CD4-positive, CD25-positive, alpha-beta regulatory T cell (primary cell): ENCODE results near the gene ABCC4. TPM values are rescaled to one million over a fixed set of nuclear protein-coding genes. Genes with fewer than 3 reads are reported as not detected.

ENCODE experiments used
- ATAC-seq, 2 donors: fragments of 150-1000 bp; cut with Tn5 transposase; one replicate each; pipeline ENCODE4 v1.10.0; 2021; ENCODE audit warnings: low read depth in 2 of 2, moderate number of reproducible peaks in 2 of 2, moderate library complexity in 1 of 2
- DNase-seq, 3 donors: peaks; one replicate each; pipeline versions ENCODE4 v3.0.0 to v3.0.0-alpha.2; 2012 to 2022; ENCODE audit warnings: mixed read lengths in 1 of 3
- H3K27ac ChIP-seq: one replicate; pipeline ENCODE4 v1.7.0; 2013; ENCODE audit warnings: mild to moderate bottlenecking, low read length; ENCODE audit not compliant: insufficient read depth, poor library complexity, severe bottlenecking
- H3K27me3 ChIP-seq: one replicate; pipeline ENCODE4 v1.7.0; 2013; ENCODE audit warnings: low read length; ENCODE audit not compliant: control insufficient read depth, insufficient read depth
- H3K36me3 ChIP-seq: one replicate; pipeline ENCODE4 v1.7.0; 2013; ENCODE audit warnings: mild to moderate bottlenecking, low read length, moderate library complexity; ENCODE audit not compliant: control insufficient read depth, insufficient read depth
- H3K4me1 ChIP-seq: 2 replicates; pipeline ENCODE4 v1.7.0; 2013; ENCODE audit warnings: mild to moderate bottlenecking, low read length; ENCODE audit not compliant: insufficient read depth, control insufficient read depth, poor library complexity, severe bottlenecking
- H3K4me3 ChIP-seq: one replicate; pipeline ENCODE4 v1.7.0; 2013; ENCODE audit warnings: low read depth, mild to moderate bottlenecking, low read length, moderate library complexity
- H3K9me3 ChIP-seq, 2 experiments: 1 replicate in 1 of 2; 2 replicates in 1 of 2; pipeline ENCODE4 v1.7.0; 2013; ENCODE audit warnings: low read length in 2 of 2, mild to moderate bottlenecking in 1 of 2, moderate library complexity in 1 of 2; ENCODE audit not compliant: control insufficient read depth in 2 of 2
- H3K27ac Mint-ChIP-seq, 3 donors: one replicate each; pipeline ENCODE4 v1.8.0; 2020 to 2022; ENCODE audit warnings: mild to moderate bottlenecking in 3 of 3, mixed read lengths in 3 of 3, moderate library complexity in 2 of 3
- H3K27me3 Mint-ChIP-seq: one replicate; pipeline ENCODE4 v1.8.0; 2022; ENCODE audit warnings: mild to moderate bottlenecking, mixed read lengths
- H3K36me3 Mint-ChIP-seq: one replicate; pipeline ENCODE4 v1.8.0; 2020; ENCODE audit warnings: mixed read lengths
- H3K4me1 Mint-ChIP-seq, 4 donors: one replicate each; pipeline ENCODE4 v1.8.0; 2020 to 2022; ENCODE audit warnings: mixed read lengths in 4 of 4, mild to moderate bottlenecking in 1 of 4
- H3K4me3 Mint-ChIP-seq, 4 donors: one replicate each; pipeline ENCODE4 v1.8.0; 2020 to 2022; ENCODE audit warnings: mild to moderate bottlenecking in 4 of 4, mixed read lengths in 4 of 4, moderate library complexity in 3 of 4
- H3K9me3 Mint-ChIP-seq, 7 donors: one replicate each; pipeline ENCODE4 v1.8.0; 2020 to 2022; ENCODE audit warnings: mixed read lengths in 7 of 7, mild to moderate bottlenecking in 3 of 7, moderate library complexity in 2 of 7
- polyA plus RNA-seq, 4 donors: library from polyadenylated mRNA; unstranded; fragments of 300-500 nt; fragmentation: Illumina TruSeq; gene quantifications; one replicate each; pipeline ENCODE4 v1.2.3, GENCODE V29; 2021
- total RNA-seq: library from RNA; stranded (reverse); gene quantifications from one replicate; pipeline ENCODE4 v1.2.3, GENCODE V29; 2022

ABCC4 gene
- total and polyA plus RNA-seq, 5 donors from 2014 or later, result 3.9 to 13.2 (median 6.8) TPM

DNA sequence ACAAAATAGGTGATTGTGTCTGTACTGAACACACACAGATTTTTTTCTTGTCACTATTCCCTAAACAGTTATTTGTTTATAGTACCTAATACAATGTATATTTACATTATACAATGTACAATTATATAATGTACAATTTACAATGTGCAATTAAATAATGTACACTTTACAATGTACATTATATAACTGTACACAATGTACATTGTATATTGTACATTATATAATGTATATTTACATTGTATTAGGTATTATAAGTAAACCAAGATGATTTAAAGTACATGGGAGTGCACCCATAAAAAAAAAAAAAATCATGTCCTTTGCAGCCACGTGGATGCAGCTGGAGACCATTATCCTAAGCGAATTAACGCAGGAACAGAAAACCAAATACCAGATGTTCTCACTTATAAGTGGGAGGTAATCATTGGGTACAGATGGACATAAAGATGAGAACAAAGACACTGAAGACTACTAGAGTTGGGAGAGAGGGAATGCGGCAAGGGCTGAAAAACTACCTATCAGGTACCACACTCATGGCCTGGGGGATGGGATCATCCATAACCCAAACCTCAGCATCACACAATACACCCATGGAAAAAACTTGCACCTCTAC is 68.1 kb downstream of the ABCC4 start:
- no peak overlapping the region for H3K27ac Mint-ChIP-seq
- H3K36me3 Mint-ChIP-seq, result peaks cover 35% of the 10 kb centered on the region

DNA sequence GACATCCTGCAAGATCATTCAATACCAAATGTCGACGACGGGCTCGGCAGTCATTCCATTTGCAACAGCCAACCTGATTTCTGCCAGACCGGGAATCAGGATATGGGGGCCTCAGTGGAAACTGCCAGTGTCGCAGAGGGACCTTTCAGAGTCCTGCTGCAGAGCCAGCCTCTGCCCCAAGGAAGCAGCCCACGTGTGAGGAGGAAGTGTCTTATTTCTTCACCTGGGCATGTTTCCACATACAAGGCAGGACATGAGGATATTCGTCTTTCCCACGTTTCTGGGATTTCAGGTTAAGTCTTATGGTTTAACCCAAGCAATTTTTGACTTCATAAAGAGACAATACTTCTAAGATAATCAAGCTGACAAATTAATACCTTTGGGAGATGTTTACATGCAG is 69.9 kb downstream of the ABCC4 start:
- ATAC-seq (no peak), DNase-seq (no peak)
- H3K27ac Mint-ChIP-seq, result no peak overlapping the region
- H3K4me1 ChIP-seq, result no peaks in the 10 kb centered on the region
- H3K9me3 ChIP-seq, result no peaks in the 10 kb centered on the region
- H3K27me3 Mint-ChIP-seq, result no peaks in the 10 kb centered on the region
- H3K36me3 Mint-ChIP-seq, result peaks cover 22% of the 10 kb centered on the region
- H3K4me3 ChIP-seq, result no peak overlapping the region
- peaks cover 4 to 16% (median 15%) of the 10 kb centered on the region in 4 donors for H3K4me1 Mint-ChIP-seq
- H3K27me3 ChIP-seq, result no peaks in the 10 kb centered on the region
- H3K4me3 Mint-ChIP-seq, result no peak overlapping the region
- no peaks in the 10 kb centered on the region for H3K9me3 Mint-ChIP-seq
- H3K36me3 ChIP-seq, result no peaks in the 10 kb centered on the region
- no peak overlapping the region for H3K27ac ChIP-seq

More for the DNA sequence above, 68.1 kb downstream of the ABCC4 start:
- no peaks in the 10 kb centered on the region for H3K36me3 ChIP-seq
- H3K4me1 Mint-ChIP-seq, result peaks cover 0 to 7% (median 4%) of the 10 kb centered on the region in 4 donors
- H3K4me1 ChIP-seq, result no peaks in the 10 kb centered on the region
- H3K27ac ChIP-seq, result no peak overlapping the region
- H3K27me3 ChIP-seq, result no peaks in the 10 kb centered on the region
- no peaks in the 10 kb centered on the region for H3K9me3 ChIP-seq
- no peak overlapping the region for H3K4me3 Mint-ChIP-seq
- H3K27me3 Mint-ChIP-seq, result no peaks in the 10 kb centered on the region
- ATAC-seq, result no peak
- H3K4me3 ChIP-seq, result no peak overlapping the region
- DNase-seq, result no peak
- H3K9me3 Mint-ChIP-seq, result no peaks in the 10 kb centered on the region

DNA sequence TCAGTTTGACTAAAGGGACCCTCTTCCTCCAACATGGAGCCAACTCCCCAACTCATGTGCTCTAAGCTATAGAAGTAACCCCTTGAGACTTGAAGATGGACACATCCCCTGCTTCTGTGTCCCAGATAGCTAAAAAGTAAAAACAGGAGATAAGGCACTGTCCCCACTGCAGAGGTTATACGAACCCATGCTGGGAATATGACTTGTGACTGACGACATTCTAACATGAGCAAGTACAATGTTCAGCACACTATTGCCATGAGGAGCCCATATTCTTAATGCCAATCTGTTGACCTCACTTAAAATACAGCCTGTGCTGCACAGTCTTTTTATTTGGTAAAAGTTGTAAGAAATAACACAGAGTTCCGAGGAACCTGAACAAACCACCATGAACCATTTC is 71.4 kb downstream of the ABCC4 start:
- peaks cover 14% of the 10 kb centered on the region for H3K36me3 Mint-ChIP-seq
- no peak for ATAC-seq
- no peak overlapping the region for H3K4me3 ChIP-seq
- no peaks in the 10 kb centered on the region for H3K4me1 ChIP-seq
- H3K9me3 Mint-ChIP-seq, result peaks cover 0 to 1% (median 0%) of the 10 kb centered on the region in 7 donors
- H3K27me3 Mint-ChIP-seq, result no peaks in the 10 kb centered on the region
- peaks cover 4 to 16% (median 14%) of the 10 kb centered on the region in 4 donors for H3K4me1 Mint-ChIP-seq
- H3K27ac ChIP-seq, result no peak overlapping the region
- no peaks in the 10 kb centered on the region for H3K36me3 ChIP-seq
- no peak overlapping the region for H3K27ac Mint-ChIP-seq
- DNase-seq, result no peak
- H3K27me3 ChIP-seq, result no peaks in the 10 kb centered on the region
- H3K9me3 ChIP-seq, result no peaks in the 10 kb centered on the region
- no peak overlapping the region for H3K4me3 Mint-ChIP-seq

DNA sequence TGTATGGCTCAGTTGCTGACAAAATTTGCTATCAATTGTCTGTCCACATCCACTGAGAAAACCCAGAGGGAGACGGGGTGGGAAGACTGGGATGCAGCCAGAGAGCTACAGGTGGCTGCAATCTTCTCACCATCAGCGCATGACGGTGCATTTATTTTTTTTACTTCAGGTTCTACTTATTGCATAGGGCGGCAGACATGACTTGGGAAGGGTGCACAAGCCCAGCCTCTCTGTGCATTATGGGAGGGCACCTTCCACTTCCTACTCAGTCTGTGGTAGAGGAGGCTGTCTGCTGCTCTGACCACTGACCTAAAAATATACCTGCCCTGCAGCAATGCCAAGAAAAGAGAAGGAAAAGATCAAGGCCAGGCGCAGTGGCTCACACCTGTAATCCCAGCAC is 73.1 kb downstream of the ABCC4 start:
- H3K27ac ChIP-seq, result no peak overlapping the region
- H3K4me3 Mint-ChIP-seq, result no peak overlapping the region
- no peak overlapping the region for H3K4me3 ChIP-seq

DNA sequence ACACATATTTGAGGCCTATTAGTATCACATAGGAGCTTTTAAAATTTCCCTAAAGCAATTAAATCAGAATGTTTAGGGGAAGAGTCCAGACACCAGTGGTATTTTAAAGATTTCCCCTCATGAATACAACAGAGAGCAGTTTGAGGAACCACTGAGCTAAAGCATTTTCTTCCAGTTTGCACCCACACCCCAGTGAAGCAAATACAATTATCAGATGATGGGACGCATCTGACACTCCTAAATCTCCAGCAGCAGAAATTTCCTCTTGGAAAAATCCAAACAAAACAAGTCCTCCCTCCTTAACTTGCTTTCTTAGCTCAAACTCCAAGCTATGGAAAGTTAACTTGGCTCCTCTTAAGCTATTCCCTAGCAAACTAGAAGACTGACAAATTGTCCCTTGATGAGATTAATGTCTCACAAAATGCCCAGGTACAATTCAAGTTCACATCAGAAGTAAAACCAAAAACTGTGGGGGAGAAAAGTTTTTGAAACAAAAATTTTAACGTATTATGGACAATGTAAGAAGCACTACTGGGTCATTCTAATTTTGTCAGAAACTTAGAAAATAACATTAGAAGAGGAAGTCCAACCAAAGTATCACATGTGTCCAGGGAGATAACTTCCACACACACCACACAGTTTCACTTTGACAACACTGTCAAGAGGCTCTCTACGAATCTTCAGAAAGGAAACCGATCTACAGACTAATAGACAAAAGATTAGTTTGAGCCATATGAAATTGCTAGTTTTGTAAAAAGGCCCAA is 74.1 kb downstream of the ABCC4 start:
- no peaks in the 10 kb centered on the region for H3K27me3 ChIP-seq
- peak overlapping the region in 1 of 4 donors; percentile 27 for H3K4me3 Mint-ChIP-seq
- H3K4me3 ChIP-seq, result no peak overlapping the region
- no peaks in the 10 kb centered on the region for H3K36me3 ChIP-seq
- ATAC-seq, result no peak
- H3K9me3 ChIP-seq, result no peaks in the 10 kb centered on the region
- H3K9me3 Mint-ChIP-seq, result peaks cover 0 to 1% (median 0%) of the 10 kb centered on the region in 7 donors
- H3K4me1 ChIP-seq, result no peaks in the 10 kb centered on the region
- H3K27ac Mint-ChIP-seq, result peak overlapping the region in 2 of 3 donors; percentile 36 to 59
- peak in 1 of 3 donors; percentile 48 for DNase-seq
- H3K4me1 Mint-ChIP-seq, result peaks cover 4 to 16% (median 14%) of the 10 kb centered on the region in 4 donors
- H3K27me3 Mint-ChIP-seq, result no peaks in the 10 kb centered on the region
- peaks cover 16% of the 10 kb centered on the region for H3K36me3 Mint-ChIP-seq
- H3K27ac ChIP-seq, result no peak overlapping the region

More for the DNA sequence above, 73.1 kb downstream of the ABCC4 start:
- Histone ChIP-seq H3K9me3 (no peaks in the 10 kb centered on the region), H3K4me1 (no peaks in the 10 kb centered on the region), H3K36me3 (no peaks in the 10 kb centered on the region), H3K27me3 (no peaks in the 10 kb centered on the region)
- H3K4me1 Mint-ChIP-seq, result peaks cover 4 to 16% (median 14%) of the 10 kb centered on the region in 4 donors
- H3K36me3 Mint-ChIP-seq, result peaks cover 17% of the 10 kb centered on the region
- DNase-seq (no peak), ATAC-seq (no peak)
- H3K27me3 Mint-ChIP-seq, result no peaks in the 10 kb centered on the region
- peaks cover 0 to 1% (median 0%) of the 10 kb centered on the region in 7 donors for H3K9me3 Mint-ChIP-seq
- H3K27ac Mint-ChIP-seq, result peak overlapping the region in 1 of 3 donors; percentile 68

DNA sequence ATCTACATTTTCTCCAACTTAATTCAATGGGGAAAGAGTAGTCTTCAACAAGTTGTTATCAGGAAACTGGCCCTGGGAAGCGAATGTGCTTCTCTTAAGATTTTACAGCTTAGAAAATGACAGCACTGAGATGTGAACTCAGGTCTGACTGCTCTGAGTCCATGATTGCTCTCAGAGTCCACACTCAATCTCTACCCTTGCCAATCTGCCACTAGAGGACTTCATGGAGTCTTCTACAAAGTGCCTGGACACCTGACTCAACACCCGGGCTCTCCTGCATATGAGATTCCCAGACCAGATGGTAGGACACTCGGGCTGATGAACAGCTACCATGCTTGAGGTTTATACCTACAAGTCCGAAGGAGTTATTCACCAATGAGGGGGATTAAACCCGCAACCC is 74.8 kb downstream of the ABCC4 start:
- Mint-ChIP-seq H3K36me3 (peaks cover 13% of the 10 kb centered on the region), H3K4me3 (no peak overlapping the region), H3K4me1 (peaks cover 4 to 16% (median 14%) of the 10 kb centered on the region in 4 donors), H3K27me3 (no peaks in the 10 kb centered on the region), H3K9me3 (peaks cover 0 to 1% (median 0%) of the 10 kb centered on the region in 7 donors), H3K27ac (peak overlapping the region in 2 of 3 donors; percentile 36 to 59)
- ATAC-seq, result no peak
- DNase-seq, result no peak
- H3K4me3 ChIP-seq, result no peak overlapping the region
- H3K9me3 ChIP-seq, result no peaks in the 10 kb centered on the region
- no peaks in the 10 kb centered on the region for H3K36me3 ChIP-seq
- no peak overlapping the region for H3K27ac ChIP-seq
- H3K4me1 ChIP-seq, result no peaks in the 10 kb centered on the region
- no peaks in the 10 kb centered on the region for H3K27me3 ChIP-seq

DNA sequence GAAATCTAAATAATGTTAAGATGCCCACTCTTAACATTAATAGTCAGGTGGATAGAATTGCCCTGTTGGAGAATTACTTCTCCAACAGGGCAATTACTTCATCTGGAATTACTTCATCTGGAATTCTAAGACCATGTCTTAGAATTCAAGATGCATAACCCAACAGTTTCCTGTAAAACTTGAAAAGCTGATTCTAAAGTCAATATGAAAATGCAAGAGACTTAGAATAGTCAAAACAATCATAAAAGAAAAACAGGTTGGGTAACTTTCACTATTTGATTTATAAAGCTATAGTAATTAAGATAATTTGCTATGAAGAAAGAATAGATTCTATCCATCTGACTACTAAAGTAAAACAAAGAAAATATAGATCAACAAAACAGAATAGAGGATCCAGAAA is 75.2 kb downstream of the ABCC4 start:
- Mint-ChIP-seq H3K27me3 (no peaks in the 10 kb centered on the region), H3K36me3 (peaks cover 11% of the 10 kb centered on the region), H3K9me3 (peaks cover 0 to 1% (median 0%) of the 10 kb centered on the region in 7 donors), H3K27ac (peak overlapping the region in 2 of 3 donors; percentile 36 to 59), H3K4me1 (peaks cover 4 to 16% (median 14%) of the 10 kb centered on the region in 4 donors), H3K4me3 (no peak overlapping the region)
- ATAC-seq (no peak), DNase-seq (no peak)
- no peaks in the 10 kb centered on the region for H3K4me1 ChIP-seq
- H3K9me3 ChIP-seq, result no peaks in the 10 kb centered on the region
- no peak overlapping the region for H3K27ac ChIP-seq
- no peaks in the 10 kb centered on the region for H3K36me3 ChIP-seq
- no peak overlapping the region for H3K4me3 ChIP-seq
- H3K27me3 ChIP-seq, result no peaks in the 10 kb centered on the region
